Mesenchymal stem cell (in vitro differentiated cells and primary cell): ENCODE results near the gene TARBP1.
A peak's percentile ranks its signal among the peaks of the same experiment; 100 is the strongest.

Experiments
- DNase-seq: peaks from one replicate; pipeline ENCODE4 v3.0.0-alpha.2; 2013
- H2AFZ ChIP-seq: one replicate; pipeline ENCODE4 v1.6.1; 2013; ENCODE audit warnings: low read depth, mild to moderate bottlenecking, control low read depth, inconsistent platforms, low read length, moderate library complexity
- H2AK5ac ChIP-seq: 2 replicates; pipeline ENCODE4 v1.6.1; 2013; ENCODE audit warnings: low read length, moderate library complexity, mild to moderate bottlenecking, inconsistent platforms; ENCODE audit not compliant: severe bottlenecking
- H2BK120ac ChIP-seq: one replicate; pipeline ENCODE4 v1.6.1; 2013; ENCODE audit warnings: low read depth, mild to moderate bottlenecking, inconsistent platforms, low read length, moderate library complexity
- H2BK12ac ChIP-seq, 2 experiments: one replicate each; pipeline ENCODE4 v1.6.1; 2013; ENCODE audit warnings: inconsistent platforms in 2 of 2, low read length in 2 of 2, mild to moderate bottlenecking in 2 of 2, moderate library complexity in 2 of 2, control low read depth in 1 of 2
- H2BK15ac ChIP-seq: one replicate; pipeline ENCODE4 v1.6.1; 2013; ENCODE audit warnings: mild to moderate bottlenecking, low read depth, inconsistent platforms; ENCODE audit not compliant: poor library complexity, severe bottlenecking
- H2BK5ac ChIP-seq: 2 replicates; pipeline ENCODE4 v1.6.1; 2013; ENCODE audit warnings: low read depth, mild to moderate bottlenecking, low read length, control low read depth, inconsistent platforms; ENCODE audit not compliant: poor library complexity, severe bottlenecking
- H3K14ac ChIP-seq, 2 experiments: one replicate each; pipeline ENCODE4 v1.6.1; 2013; ENCODE audit warnings: inconsistent platforms in 2 of 2, low read length in 2 of 2, control low read depth in 1 of 2, mild to moderate bottlenecking in 1 of 2, moderate library complexity in 1 of 2
- H3K18ac ChIP-seq, 2 experiments: one replicate each; pipeline ENCODE4 v1.6.1; 2013; ENCODE audit warnings: inconsistent platforms in 2 of 2, low read length in 2 of 2, control low read depth in 1 of 2, low read depth in 1 of 2, mild to moderate bottlenecking in 1 of 2
- H3K23ac ChIP-seq, 2 experiments: one replicate each; pipeline ENCODE4 v1.6.1; 2013; ENCODE audit warnings: inconsistent platforms in 2 of 2, low read length in 2 of 2, mild to moderate bottlenecking in 2 of 2, moderate library complexity in 2 of 2, control low read depth in 1 of 2
- H3K27ac ChIP-seq: 2 replicates; pipeline ENCODE4 v1.5.1; 2013; ENCODE audit warnings: mild to moderate bottlenecking, moderate library complexity, low read length, control low read depth, inconsistent platforms; ENCODE audit not compliant: poor library complexity, severe bottlenecking
- H3K27me3 ChIP-seq, 2 experiments: 2 replicates each; pipeline versions ENCODE4 v1.6.1 to v1.7.0; 2013; ENCODE audit warnings: low read length in 2 of 2, mild to moderate bottlenecking in 2 of 2, moderate library complexity in 2 of 2, control low read depth in 1 of 2, inconsistent platforms in 1 of 2; ENCODE audit not compliant: control insufficient read depth in 1 of 2, insufficient read depth in 1 of 2
- H3K36me3 ChIP-seq, 2 experiments: 2 replicates each; pipeline versions ENCODE4 v1.6.1 to v1.7.0; 2013; ENCODE audit warnings: low read length in 2 of 2, control low read depth in 1 of 2, inconsistent platforms in 1 of 2, low read depth in 1 of 2, mild to moderate bottlenecking in 1 of 2; ENCODE audit not compliant: insufficient read depth in 2 of 2, control insufficient read depth in 1 of 2
- H3K4ac ChIP-seq, 2 experiments: one replicate each; pipeline ENCODE4 v1.6.1; 2013; ENCODE audit warnings: inconsistent platforms in 2 of 2, low read length in 2 of 2, mild to moderate bottlenecking in 2 of 2, moderate library complexity in 2 of 2, control low read depth in 1 of 2, low read depth in 1 of 2
- H3K4me1 ChIP-seq: 2 replicates; pipeline ENCODE4 v1.6.1; 2013; ENCODE audit warnings: low read depth, low read length, control low read depth; ENCODE audit not compliant: control insufficient read depth, insufficient read depth
- H3K4me2 ChIP-seq: 2 replicates; pipeline ENCODE4 v1.6.1; 2013; ENCODE audit warnings: low read length, mild to moderate bottlenecking, inconsistent platforms; ENCODE audit not compliant: poor library complexity, severe bottlenecking
- H3K4me3 ChIP-seq, 2 experiments: 2 replicates each; pipeline versions ENCODE4 v1.5.1 to v1.7.0; 2013; ENCODE audit warnings: low read length in 2 of 2, mild to moderate bottlenecking in 2 of 2, control low read depth in 1 of 2, low read depth in 1 of 2; ENCODE audit not compliant: insufficient read depth in 1 of 2
- H3K79me1 ChIP-seq: replicated peaks from 2 replicates; pipeline ENCODE4 v1.6.1; 2013; ENCODE audit warnings: mild to moderate bottlenecking, control low read depth, low read length, inconsistent platforms; ENCODE audit not compliant: poor library complexity, severe bottlenecking
- H3K9ac ChIP-seq: 2 replicates; pipeline ENCODE4 v1.7.0; 2013; ENCODE audit warnings: mild to moderate bottlenecking, low read length, moderate library complexity
- H3K9me3 ChIP-seq: 2 replicates; pipeline ENCODE4 v1.7.0; 2013; ENCODE audit warnings: mild to moderate bottlenecking, low read length; ENCODE audit not compliant: control insufficient read depth
- H4K8ac ChIP-seq: one replicate; pipeline ENCODE4 v1.6.1; 2013; ENCODE audit warnings: inconsistent platforms, mild to moderate bottlenecking, low read length, moderate library complexity
- H4K91ac ChIP-seq: one replicate; pipeline ENCODE4 v1.6.1; 2013; ENCODE audit warnings: mild to moderate bottlenecking, low read length, inconsistent platforms
- WGBS: methylation state at CpG from one replicate; pipeline ENCODE4 v1.1.7; 2013; ENCODE audit warnings: mixed read lengths; 5-methylcytosine and 5-hydroxymethylcytosine counted together

TARBP1 gene

DNA sequence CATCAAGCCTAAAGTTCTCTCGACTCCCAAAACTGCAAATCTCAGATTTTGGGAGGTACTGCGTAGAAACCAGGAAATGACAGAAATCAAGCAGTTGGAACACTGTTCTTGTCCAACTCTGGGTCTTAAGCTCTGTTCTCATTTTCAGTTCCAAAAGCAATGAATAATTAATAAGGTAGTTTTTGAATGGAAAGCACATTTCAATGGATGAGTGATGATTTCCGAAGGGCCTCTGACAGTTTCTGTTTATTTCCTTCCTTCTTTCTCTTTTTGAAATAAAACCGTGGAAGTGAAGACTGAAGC is 20.9 kb upstream of the TARBP1 start:
- Histone ChIP-seq H2AFZ (no peak overlapping the region), H2BK12ac (peak overlapping the region; percentile 83 to 86), H3K9ac (peak overlapping the region; percentile 93), H2BK5ac (no peak overlapping the region), H4K8ac (peak overlapping the region; percentile 66), H3K79me1 (no peaks in the 10 kb centered on the region), H2AK5ac (peak overlapping the region; percentile 77), H3K27ac (peak overlapping the region; percentile 52), H3K23ac (no peak overlapping the region), H3K4me1 (peaks cover 11% of the 10 kb centered on the region), H3K14ac (no peak overlapping the region), H3K9me3 (no peaks in the 10 kb centered on the region), H4K91ac (peak overlapping the region; percentile 94), H2BK120ac (peak overlapping the region; percentile 81), H3K4me2 (no peak overlapping the region), H3K4me3 (peak overlapping the region in 1 of 2 experiments; percentile 63), H3K4ac (peak overlapping the region; percentile 47 to 92), H3K18ac (peak overlapping the region; percentile 34 to 69), H3K27me3 (no peaks in the 10 kb centered on the region), H3K36me3 (no peaks in the 10 kb centered on the region), H2BK15ac (no peak overlapping the region)
- no peak for DNase-seq
- WGBS: 97% methylated on average over 4 of the region's 4 CpGs

DNA sequence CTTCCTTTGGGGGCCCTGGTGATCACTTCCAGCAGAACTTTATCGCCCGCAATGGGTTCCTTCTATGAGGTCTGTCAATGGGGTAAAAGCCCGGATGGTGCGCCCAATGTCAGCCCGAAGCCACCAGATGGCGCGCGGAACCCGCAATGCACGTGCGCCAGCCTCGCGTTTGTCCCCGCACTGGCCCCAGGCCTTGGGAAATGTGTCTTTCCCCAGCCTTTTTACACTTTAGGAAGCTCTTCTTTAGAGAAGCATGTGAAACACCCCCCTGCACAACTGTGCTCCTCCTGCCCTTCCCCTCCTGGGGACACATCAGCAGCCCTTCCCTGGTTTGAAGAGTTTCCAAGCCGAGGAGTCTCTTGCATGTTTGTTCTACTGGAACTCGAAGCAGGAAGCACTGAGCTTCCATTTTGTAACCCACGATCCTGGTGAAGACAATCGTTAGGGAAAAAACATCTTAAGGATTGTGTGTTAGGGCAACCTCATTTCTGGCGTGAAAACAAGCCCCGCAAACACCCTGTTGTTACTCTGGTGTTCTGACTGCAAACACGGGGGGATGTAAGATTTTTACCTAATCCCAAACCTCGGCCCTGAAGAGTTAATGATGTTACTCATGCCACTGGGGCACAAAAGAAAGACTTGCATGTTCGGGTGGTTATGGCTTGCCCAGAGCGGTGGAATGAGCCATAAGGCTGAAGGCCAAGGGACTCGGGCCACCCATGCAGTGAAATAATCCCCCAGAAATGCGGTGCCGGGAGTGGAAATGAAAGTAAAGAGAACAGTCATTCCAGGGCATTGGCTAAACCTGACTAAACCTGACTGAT is 20.4 kb upstream of the TARBP1 start:
- peak overlapping the region; percentile 94 for H4K91ac ChIP-seq
- DNase-seq: peak; percentile 85
- peaks cover 11% of the 10 kb centered on the region for H3K4me1 ChIP-seq
- peak overlapping the region; percentile 97 to 98 for H2BK12ac ChIP-seq
- H2BK15ac ChIP-seq: peak overlapping the region; percentile 40
- peak overlapping the region; percentile 77 for H2AK5ac ChIP-seq
- no peaks in the 10 kb centered on the region for H3K9me3 ChIP-seq
- H3K4me2 ChIP-seq: no peak overlapping the region
- no peaks in the 10 kb centered on the region for H3K27me3 ChIP-seq
- H3K23ac ChIP-seq: no peak overlapping the region
- H2BK120ac ChIP-seq: peak overlapping the region; percentile 81
- no peak overlapping the region for H2BK5ac ChIP-seq
- H3K14ac ChIP-seq: no peak overlapping the region
- H3K27ac ChIP-seq: peak overlapping the region; percentile 52
- peak overlapping the region; percentile 46 for H2AFZ ChIP-seq
- H3K79me1 ChIP-seq: no peaks in the 10 kb centered on the region
- H3K18ac ChIP-seq: peak overlapping the region; percentile 34 to 69
- H3K4ac ChIP-seq: peak overlapping the region; percentile 92 to 94
- no peaks in the 10 kb centered on the region for H3K36me3 ChIP-seq
- H3K4me3 ChIP-seq: peak overlapping the region in 1 of 2 experiments; percentile 63
- 39% methylated on average over 27 of the region's 27 CpGs for WGBS
- H3K9ac ChIP-seq: peak overlapping the region; percentile 93
- peak overlapping the region; percentile 76 for H4K8ac ChIP-seq

DNA sequence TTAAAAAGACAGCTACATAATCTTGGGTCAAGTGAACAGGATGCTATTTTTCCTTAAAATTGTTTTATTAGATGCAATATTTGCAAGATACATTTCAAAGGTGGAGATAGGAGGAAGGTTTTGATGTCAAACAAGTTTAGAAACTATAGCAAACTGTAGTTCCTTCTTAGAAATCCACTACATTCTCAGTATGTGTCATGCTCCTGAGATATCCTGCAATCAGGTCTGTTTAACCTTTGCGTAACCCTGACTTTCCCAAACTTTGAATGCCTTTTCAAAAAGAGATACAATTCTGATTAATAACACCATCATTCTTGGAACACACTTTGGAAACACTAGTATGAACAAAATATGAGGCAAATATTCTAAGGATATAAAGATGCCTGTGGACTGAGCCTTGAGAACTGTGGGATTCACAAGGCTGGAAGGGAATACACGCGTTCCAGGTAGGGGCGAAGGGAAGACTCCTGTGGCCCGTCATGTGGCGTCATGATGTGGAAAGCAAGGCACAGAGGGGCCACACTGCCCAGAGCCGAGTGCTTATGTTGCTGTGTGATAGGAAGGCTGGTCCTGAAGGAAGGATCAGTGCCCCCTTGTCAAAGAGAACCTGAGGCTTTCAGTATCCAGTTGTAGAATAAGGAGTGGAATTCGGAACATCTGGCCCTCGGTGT is 19.6 kb upstream of the TARBP1 start:
- H3K36me3 ChIP-seq: no peaks in the 10 kb centered on the region
- H4K8ac ChIP-seq: peak overlapping the region; percentile 76
- peak overlapping the region; percentile 84 to 94 for H3K4ac ChIP-seq
- peak overlapping the region in 1 of 2 experiments; percentile 22 for H3K4me3 ChIP-seq
- peak overlapping the region; percentile 46 for H2AFZ ChIP-seq
- no peak overlapping the region for H2BK5ac ChIP-seq
- no peak for DNase-seq
- H3K4me2 ChIP-seq: no peak overlapping the region
- WGBS: 70% methylated on average over 9 of the region's 9 CpGs
- H3K9me3 ChIP-seq: no peaks in the 10 kb centered on the region
- no peaks in the 10 kb centered on the region for H3K79me1 ChIP-seq
- H2BK120ac ChIP-seq: no peak overlapping the region
- peak overlapping the region; percentile 57 to 69 for H3K18ac ChIP-seq
- H2BK12ac ChIP-seq: peak overlapping the region; percentile 97 to 98
- no peak overlapping the region for H2BK15ac ChIP-seq
- peaks cover 11% of the 10 kb centered on the region for H3K4me1 ChIP-seq
- H3K9ac ChIP-seq: peak overlapping the region; percentile 93
- H3K14ac ChIP-seq: no peak overlapping the region
- no peak overlapping the region for H3K27ac ChIP-seq
- H4K91ac ChIP-seq: peak overlapping the region; percentile 75
- no peak overlapping the region for H3K23ac ChIP-seq
- no peaks in the 10 kb centered on the region for H3K27me3 ChIP-seq
- H2AK5ac ChIP-seq: peak overlapping the region; percentile 54

DNA sequence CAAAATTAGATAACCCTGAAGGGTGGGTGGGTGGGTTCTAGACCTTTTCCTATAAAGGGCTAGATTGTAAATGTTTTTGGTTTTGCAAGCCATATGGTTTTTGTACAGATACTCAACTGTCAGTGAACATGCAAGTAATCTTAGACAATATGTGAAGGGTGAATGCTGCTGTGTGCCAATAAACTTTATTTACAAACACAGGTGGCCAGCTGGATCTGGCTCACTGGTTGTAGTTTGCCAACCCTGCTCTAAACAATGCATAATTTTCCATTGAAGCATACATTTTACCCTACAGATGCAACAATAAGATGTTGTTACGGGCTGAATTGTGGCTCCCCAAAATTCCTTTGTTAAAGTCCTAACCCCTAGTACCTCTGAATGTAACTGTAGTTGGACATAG is 18.6 kb upstream of the TARBP1 start:
- H2BK15ac ChIP-seq: no peak overlapping the region
- H3K9ac ChIP-seq: no peak overlapping the region
- no peaks in the 10 kb centered on the region for H3K36me3 ChIP-seq
- peaks cover 11% of the 10 kb centered on the region for H3K4me1 ChIP-seq
- no peaks in the 10 kb centered on the region for H3K9me3 ChIP-seq
- no peak overlapping the region for H3K4me2 ChIP-seq
- H3K4me3 ChIP-seq: no peak overlapping the region
- no peak for DNase-seq
- no peak overlapping the region for H2BK12ac ChIP-seq
- H2AK5ac ChIP-seq: no peak overlapping the region
- H4K8ac ChIP-seq: no peak overlapping the region
- H2BK5ac ChIP-seq: no peak overlapping the region
- no peaks in the 10 kb centered on the region for H3K27me3 ChIP-seq
- no CpG with 5 or more reads among the region's 1 CpG for WGBS
- no peak overlapping the region for H3K18ac ChIP-seq
- H3K4ac ChIP-seq: no peak overlapping the region
- H3K14ac ChIP-seq: no peak overlapping the region
- H2BK120ac ChIP-seq: no peak overlapping the region
- no peak overlapping the region for H3K27ac ChIP-seq
- no peak overlapping the region for H4K91ac ChIP-seq
- no peaks in the 10 kb centered on the region for H3K79me1 ChIP-seq
- H2AFZ ChIP-seq: no peak overlapping the region
- H3K23ac ChIP-seq: no peak overlapping the region
